Measurements from ENCODE around the gene HOXB3.

GRCh38 chr17:48625495-48626244 is 35.6 kb upstream of the HOXB3 start:
- no peak for TF ChIP-seq EZH2 (IDR thresholded peaks at IDR 0.05)
- no peak for TF ChIP-seq FOXP2 (optimal IDR thresholded peaks at IDR 0.05; ENCODE audit: control extremely low read depth, extremely low read length, insufficient read depth)
- no peak for TF ChIP-seq POLR2AphosphoS5 (IDR thresholded peaks at IDR 0.05; ENCODE audit: borderline replicate concordance, low read depth, low read length)

Data from SK-N-MC (cell line).